ENCODE results near the gene SOCS3.

DNA sequence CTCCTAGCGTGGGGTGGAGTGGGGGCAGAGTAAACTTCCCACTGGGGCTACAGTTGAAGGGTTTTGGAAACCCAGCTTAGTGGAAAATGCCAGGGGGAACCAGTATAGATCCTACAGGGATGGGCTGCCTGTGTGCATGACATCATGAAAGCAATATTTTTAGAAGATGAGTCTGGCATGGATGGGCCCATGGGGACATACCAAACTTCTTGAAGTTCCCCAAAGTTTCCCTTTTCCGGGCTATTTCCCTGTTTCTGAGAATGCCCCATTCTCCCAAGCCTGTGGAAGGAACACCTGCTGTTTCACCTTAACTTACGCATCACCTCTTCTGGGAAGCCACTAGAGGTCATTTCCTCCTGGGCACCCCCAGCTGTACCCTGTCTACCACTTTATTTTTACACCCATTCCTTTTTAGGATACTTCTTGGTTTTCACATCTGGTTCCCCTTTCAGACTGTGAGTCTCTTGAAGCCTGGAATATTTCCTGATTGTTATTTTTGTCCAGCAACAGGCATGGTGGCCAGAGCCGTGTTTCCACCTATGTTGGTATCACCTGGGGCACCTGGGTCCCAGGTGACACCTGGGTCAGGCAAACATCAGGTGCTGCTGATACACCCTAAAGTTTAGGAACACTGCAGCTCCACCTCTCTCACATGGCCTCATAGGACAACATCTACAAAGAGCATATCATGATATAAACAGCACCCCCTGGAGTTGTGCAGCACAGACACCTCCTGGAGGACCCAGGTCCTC lies 9.8 kb downstream of the SOCS3 start:
- TF ChIP-seq EZH2 (IDR thresholded peaks at IDR 0.05) (no peak), FOXP2 (optimal IDR thresholded peaks at IDR 0.05; ENCODE audit: control extremely low read depth, extremely low read length, insufficient read depth) (no peak)

All from SK-N-MC (cell line).